OCI-LY1 (cell line): ENCODE results near the gene PIK3R5.

ENCODE experiments used
- H2AFZ ChIP-seq: fragments of 200-600 bp; sonication (generic), shearing (Covaris generic); 2 replicates; pipeline ENCODE4 v1.6.0; 2014; ENCODE audit warnings: antibody characterized with exemption, mild to moderate bottlenecking, low read length
- H3F3A ChIP-seq: fragments of 200-600 bp; sonication (generic), shearing (Covaris generic); 2 replicates; pipeline ENCODE4 v1.6.0; 2014; ENCODE audit warnings: mild to moderate bottlenecking, antibody characterized with exemption, low read length, moderate library complexity; ENCODE audit not compliant: insufficient read depth
- H3K27ac ChIP-seq: fragments of 200-600 bp; sonication (generic); 2 replicates; pipeline ENCODE4 v1.5.1; 2014; ENCODE audit warnings: low read length, mixed run types, mild to moderate bottlenecking, low read depth; ENCODE audit not compliant: poor library complexity, severe bottlenecking
- H3K27me3 ChIP-seq: fragments of 200-600 bp; sonication (generic); 2 replicates; pipeline ENCODE4 v1.6.0; 2014; ENCODE audit warnings: antibody characterized with exemption, mild to moderate bottlenecking, low read length, moderate library complexity; ENCODE audit not compliant: insufficient read depth
- H3K36me3 ChIP-seq: fragments of 200-600 bp; sonication (generic); 2 replicates; pipeline ENCODE4 v1.6.1; 2014; ENCODE audit warnings: mild to moderate bottlenecking, antibody characterized with exemption, low read length, moderate library complexity, mixed read lengths; ENCODE audit not compliant: insufficient read depth
- H3K4me1 ChIP-seq: fragments of 200-600 bp; sonication (generic); 2 replicates; pipeline ENCODE4 v1.5.1; 2014; ENCODE audit warnings: mild to moderate bottlenecking, low read length, moderate library complexity; ENCODE audit not compliant: insufficient read depth, severe bottlenecking
- H3K4me2 ChIP-seq: fragments of 200-600 bp; sonication (generic), shearing (Covaris generic); 2 replicates; pipeline ENCODE4 v1.6.1; 2014; ENCODE audit warnings: low read length
- H3K4me3 ChIP-seq: fragments of 200-600 bp; sonication (generic); 2 replicates; pipeline ENCODE4 v1.5.1; 2014; ENCODE audit warnings: low read length, low read depth, mild to moderate bottlenecking, mixed read lengths; ENCODE audit not compliant: poor library complexity, severe bottlenecking
- H3K79me2 ChIP-seq: fragments of 200-600 bp; shearing (Covaris generic); 2 replicates; pipeline ENCODE4 v1.6.1; 2016; ENCODE audit warnings: mixed run types, low read length, mixed read lengths; ENCODE audit not compliant: insufficient read depth
- H3K9ac ChIP-seq: fragments of 200-600 bp; sonication (generic), shearing (Covaris generic); 2 replicates; pipeline ENCODE4 v1.6.1; 2014; ENCODE audit warnings: mild to moderate bottlenecking, low read length, mixed read lengths
- H3K9me2 ChIP-seq: fragments of 200-600 bp; sonication (generic), shearing (Covaris generic); 2 replicates; pipeline ENCODE4 v1.6.1; 2014; ENCODE audit warnings: low read depth, mild to moderate bottlenecking, low read length, mixed read lengths
- H3K9me3 ChIP-seq: fragments of 200-600 bp; shearing (Covaris generic); 2 replicates; pipeline ENCODE4 v1.6.1; 2014; ENCODE audit warnings: low read length, mixed read lengths
- H4K20me1 ChIP-seq: fragments of 200-600 bp; sonication (generic), shearing (Covaris generic); 2 replicates; pipeline ENCODE4 v1.6.0; 2016; ENCODE audit warnings: mild to moderate bottlenecking, low read length; ENCODE audit not compliant: insufficient read depth
- EZH2 ChIP-seq: fragments of 200-600 bp; sonication (generic), shearing (Covaris generic); IDR thresholded peaks from 2 replicates; pipeline ENCODE4 v1.8.0; 2017; ENCODE audit warnings: borderline replicate concordance, mixed run types, mild to moderate bottlenecking, antibody characterized with exemption, low read length, moderate library complexity, mixed read lengths
- TF ChIP-seq, protein P1 (sequence below): fragments of 200-600 bp; sonication (generic), shearing (Covaris generic); IDR thresholded peaks from 2 replicates; pipeline ENCODE4 v1.5.1; 2017; ENCODE audit warnings: mild to moderate bottlenecking, antibody characterized with exemption, low read length, moderate library complexity, mixed read lengths

PIK3R5 gene

GRCh38 chr17:8831234-8831849 lies 134.2 kb downstream of the PIK3R5 start:
- Histone ChIP-seq H3K9me3 (no peaks in the 10 kb centered on the region), H3K4me3 (no peak overlapping the region), H3K79me2 (no peaks in the 10 kb centered on the region), H3K9me2 (no peaks in the 10 kb centered on the region), H3K36me3 (no peaks in the 10 kb centered on the region), H2AFZ (no peak overlapping the region), H3K4me1 (no peaks in the 10 kb centered on the region), H3K9ac (no peak overlapping the region), H3F3A (no peaks in the 10 kb centered on the region), H3K27me3 (no peaks in the 10 kb centered on the region), H3K4me2 (no peak overlapping the region), H4K20me1 (no peaks in the 10 kb centered on the region), H3K27ac (no peak overlapping the region)
- TF ChIP-seq, protein P1, sequence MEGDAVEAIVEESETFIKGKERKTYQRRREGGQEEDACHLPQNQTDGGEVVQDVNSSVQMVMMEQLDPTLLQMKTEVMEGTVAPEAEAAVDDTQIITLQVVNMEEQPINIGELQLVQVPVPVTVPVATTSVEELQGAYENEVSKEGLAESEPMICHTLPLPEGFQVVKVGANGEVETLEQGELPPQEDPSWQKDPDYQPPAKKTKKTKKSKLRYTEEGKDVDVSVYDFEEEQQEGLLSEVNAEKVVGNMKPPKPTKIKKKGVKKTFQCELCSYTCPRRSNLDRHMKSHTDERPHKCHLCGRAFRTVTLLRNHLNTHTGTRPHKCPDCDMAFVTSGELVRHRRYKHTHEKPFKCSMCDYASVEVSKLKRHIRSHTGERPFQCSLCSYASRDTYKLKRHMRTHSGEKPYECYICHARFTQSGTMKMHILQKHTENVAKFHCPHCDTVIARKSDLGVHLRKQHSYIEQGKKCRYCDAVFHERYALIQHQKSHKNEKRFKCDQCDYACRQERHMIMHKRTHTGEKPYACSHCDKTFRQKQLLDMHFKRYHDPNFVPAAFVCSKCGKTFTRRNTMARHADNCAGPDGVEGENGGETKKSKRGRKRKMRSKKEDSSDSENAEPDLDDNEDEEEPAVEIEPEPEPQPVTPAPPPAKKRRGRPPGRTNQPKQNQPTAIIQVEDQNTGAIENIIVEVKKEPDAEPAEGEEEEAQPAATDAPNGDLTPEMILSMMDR, result no peak
- no peak for TF ChIP-seq EZH2

GRCh38 chr17:8830141-8830540 lies 135.4 kb downstream of the PIK3R5 start:
- no peaks in the 10 kb centered on the region for H3K79me2 ChIP-seq
- H3K4me2 ChIP-seq, result no peak overlapping the region
- H2AFZ ChIP-seq, result no peak overlapping the region
- H3K27ac ChIP-seq, result no peak overlapping the region
- no peaks in the 10 kb centered on the region for H4K20me1 ChIP-seq
- no peaks in the 10 kb centered on the region for H3K27me3 ChIP-seq
- no peak overlapping the region for H3K9ac ChIP-seq
- TF ChIP-seq, protein P1, result no peak
- no peak for TF ChIP-seq EZH2
- no peaks in the 10 kb centered on the region for H3F3A ChIP-seq
- H3K9me2 ChIP-seq, result no peaks in the 10 kb centered on the region
- H3K4me1 ChIP-seq, result no peaks in the 10 kb centered on the region
- no peaks in the 10 kb centered on the region for H3K36me3 ChIP-seq
- no peak overlapping the region for H3K4me3 ChIP-seq
- no peaks in the 10 kb centered on the region for H3K9me3 ChIP-seq

GRCh38 chr17:8829036-8829941 lies 136.2 kb downstream of the PIK3R5 start:
- H3K79me2 ChIP-seq, result no peaks in the 10 kb centered on the region
- no peaks in the 10 kb centered on the region for H3K36me3 ChIP-seq
- H3F3A ChIP-seq, result no peaks in the 10 kb centered on the region
- no peak overlapping the region for H3K9ac ChIP-seq
- no peaks in the 10 kb centered on the region for H3K9me2 ChIP-seq
- no peak overlapping the region for H3K27ac ChIP-seq
- H3K27me3 ChIP-seq, result no peaks in the 10 kb centered on the region
- H3K9me3 ChIP-seq, result 0 out of 2 replicates have a peak, but pooled peaks cover 2% of the 10 kb centered on the region
- no peaks in the 10 kb centered on the region for H4K20me1 ChIP-seq
- no peak for TF ChIP-seq EZH2
- no peak overlapping the region for H3K4me2 ChIP-seq
- H3K4me3 ChIP-seq, result no peak overlapping the region
- H3K4me1 ChIP-seq, result no peaks in the 10 kb centered on the region
- H2AFZ ChIP-seq, result no peak overlapping the region
